Adrenal gland (tissue), 12 donors: ENCODE data around the gene ZNF81. TPM values are rescaled to one million over a fixed set of nuclear protein-coding genes. Genes with fewer than 3 reads are reported as not detected.

ENCODE experiments used
- DNase-seq, 7 donors: peaks; one replicate each; pipeline ENCODE4 v3.0.0-alpha.2; 2019 to 2020
- H3K27ac ChIP-seq, 5 donors: fragments of 200-600 bp; sonication (generic) in 4 of 5; 1 replicate in 3 of 5; 2 replicates in 2 of 5; pipeline versions ENCODE4 v1.5.1 to v1.8.0; 2016 to 2020; ENCODE audit warnings: mild to moderate bottlenecking in 1 of 5
- H3K27me3 ChIP-seq: fragments of 200-600 bp; 2 replicates; pipeline ENCODE4 v1.8.0; 2021
- H3K36me3 ChIP-seq, 2 donors: fragments of 200-600 bp; replicated peaks in 1 of 2; 1 replicate in 1 of 2; 2 replicates in 1 of 2; pipeline versions ENCODE4 v1.5.1 to v1.8.0; 2018 to 2022
- H3K4me1 ChIP-seq, 2 donors: fragments of 200-600 bp; replicated peaks in 1 of 2; 1 replicate in 1 of 2; 2 replicates in 1 of 2; pipeline versions ENCODE4 v1.5.1 to v1.8.0; 2018 to 2021
- H3K4me3 ChIP-seq, 4 donors: fragments of 200-600 bp; sonication (generic) in 3 of 4; one replicate each; pipeline ENCODE4 v1.5.1; 2016 to 2018
- H3K9me3 ChIP-seq, 3 donors: fragments of 200-600 bp; sonication (generic) in 1 of 3; replicated peaks in 1 of 3; 1 replicate in 2 of 3; 2 replicates in 1 of 3; pipeline versions ENCODE4 v1.5.1 to v1.8.0; 2016 to 2021
- POLR2A ChIP-seq, 2 donors: fragments of 450-650 bp; IDR thresholded peaks; one replicate each; pipeline ENCODE4 v1.6.1; 2017; ENCODE audit warnings: antibody characterized with exemption in 2 of 2, mild to moderate bottlenecking in 2 of 2, moderate library complexity in 1 of 2
- WGBS, 4 donors: extraction: QIAGEN DNeasy Blood & Tissue Kit in 2 of 4; methylation state at CpG; one replicate each; pipeline versions ENCODE4 v1.1.5 to v1.1.7; 2013 to 2017; 5-methylcytosine and 5-hydroxymethylcytosine counted together
- intact Hi-C, 2 donors: fragments of 100-400 bp; cut with DNase I; formaldehyde crosslinking; loops; one replicate each; pipeline versions ENCODE4 v1.14.1 to v1.15.0; 2022 to 2023
- polyA plus RNA-seq, 3 donors: library from polyadenylated mRNA; stranded (reverse); fragments of 200-250 nt in 2 of 3; fragments of 350-450 nt in 1 of 3; fragmentation: Illumina TruSeq in 1 of 3; extraction: RNeasy Lipid Tissue Mini Kit (QIAGEN cat#74804) in 1 of 3; gene quantifications; one replicate each; pipeline ENCODE4 v1.2.3, GENCODE V29; 2013 to 2014
- total RNA-seq, 9 donors: library from RNA; depleted of rRNA in 4 of 9; stranded (reverse); fragments of >200 nt in 4 of 9; fragments of 120-200 nt in 1 of 9; fragmentation: NEBNext Ultra II Directional in 1 of 9; extraction: Animal tissue kit (Norgen Biotek cat#: 25700) in 1 of 9; gene quantifications; one replicate each; pipeline versions ENCODE4 v1.1.0 to v1.2.4, GENCODE V29; 2013 to 2023
- TF ChIP-seq, protein P1 (sequence below), 6 experiments: fragments of 450-650 bp in 4 of 6; fragments of 200-600 bp in 2 of 6; sonication (generic) in 1 of 6; IDR thresholded peaks; 1 replicate in 5 of 6; 2 replicates in 1 of 6; pipeline versions ENCODE4 v1.5.1 to v1.8.0; 2016 to 2021; ENCODE audit warnings: antibody characterized with exemption in 6 of 6, mild to moderate bottlenecking in 2 of 6, moderate library complexity in 1 of 6
- donor health status: healthy with polysubstance abuse.
- donor health status: Bipolar disorder and iron deficiency.
- donor health status: DM: yes; HTN: yes; CAD: no.
- donor health status: DM: no; HTN: no; CAD: no.
- donor health status: DM: no; HTN: no; CAD: no.
- donor health status: DM: yes; HTN: yes; CAD: no.

ZNF81 gene
- total and polyA plus RNA-seq, 12 donors = 0.74 to 13.2 (median 6.4) TPM

DNA sequence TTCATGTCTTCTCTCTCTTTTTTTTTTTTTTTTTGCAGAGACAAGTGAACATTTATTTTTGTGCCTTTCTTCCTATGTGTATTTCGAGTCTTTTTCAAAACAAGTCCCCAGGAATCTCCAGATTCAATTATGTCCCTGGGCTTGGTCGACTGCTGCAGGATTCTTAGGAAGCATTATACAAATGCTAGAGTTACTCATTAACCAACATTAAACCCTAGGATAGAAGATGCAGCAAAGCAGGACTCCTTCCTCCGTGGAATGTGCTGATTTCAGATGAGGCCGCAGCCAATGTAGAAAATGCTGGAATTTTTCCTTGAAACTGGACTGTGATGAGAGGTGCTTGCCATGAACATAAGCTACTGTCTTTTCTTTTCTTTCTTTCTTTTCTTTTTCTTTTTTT, 3.4 kb downstream of the ZNF81 start:
- intact Hi-C loops = no loop called here
- no peaks in the 10 kb centered on the region for H3K27me3 ChIP-seq
- no peak overlapping the region for H3K27ac ChIP-seq
- TF ChIP-seq, protein P1, sequence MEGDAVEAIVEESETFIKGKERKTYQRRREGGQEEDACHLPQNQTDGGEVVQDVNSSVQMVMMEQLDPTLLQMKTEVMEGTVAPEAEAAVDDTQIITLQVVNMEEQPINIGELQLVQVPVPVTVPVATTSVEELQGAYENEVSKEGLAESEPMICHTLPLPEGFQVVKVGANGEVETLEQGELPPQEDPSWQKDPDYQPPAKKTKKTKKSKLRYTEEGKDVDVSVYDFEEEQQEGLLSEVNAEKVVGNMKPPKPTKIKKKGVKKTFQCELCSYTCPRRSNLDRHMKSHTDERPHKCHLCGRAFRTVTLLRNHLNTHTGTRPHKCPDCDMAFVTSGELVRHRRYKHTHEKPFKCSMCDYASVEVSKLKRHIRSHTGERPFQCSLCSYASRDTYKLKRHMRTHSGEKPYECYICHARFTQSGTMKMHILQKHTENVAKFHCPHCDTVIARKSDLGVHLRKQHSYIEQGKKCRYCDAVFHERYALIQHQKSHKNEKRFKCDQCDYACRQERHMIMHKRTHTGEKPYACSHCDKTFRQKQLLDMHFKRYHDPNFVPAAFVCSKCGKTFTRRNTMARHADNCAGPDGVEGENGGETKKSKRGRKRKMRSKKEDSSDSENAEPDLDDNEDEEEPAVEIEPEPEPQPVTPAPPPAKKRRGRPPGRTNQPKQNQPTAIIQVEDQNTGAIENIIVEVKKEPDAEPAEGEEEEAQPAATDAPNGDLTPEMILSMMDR (IDR thresholded peaks at IDR 0.05) = no peak
- no peak for TF ChIP-seq POLR2A (IDR thresholded peaks at IDR 0.05)
- H3K4me1 ChIP-seq = peaks cover 0 to 6% of the 10 kb centered on the region in 2 donors
- H3K4me3 ChIP-seq = no peak overlapping the region
- no peak for DNase-seq
- WGBS, 4 donors = 69 to 88% (median 75%) methylated on average over 4 of the region's 4 CpGs
- no peaks in the 10 kb centered on the region for H3K9me3 ChIP-seq
- no peaks in the 10 kb centered on the region for H3K36me3 ChIP-seq

DNA sequence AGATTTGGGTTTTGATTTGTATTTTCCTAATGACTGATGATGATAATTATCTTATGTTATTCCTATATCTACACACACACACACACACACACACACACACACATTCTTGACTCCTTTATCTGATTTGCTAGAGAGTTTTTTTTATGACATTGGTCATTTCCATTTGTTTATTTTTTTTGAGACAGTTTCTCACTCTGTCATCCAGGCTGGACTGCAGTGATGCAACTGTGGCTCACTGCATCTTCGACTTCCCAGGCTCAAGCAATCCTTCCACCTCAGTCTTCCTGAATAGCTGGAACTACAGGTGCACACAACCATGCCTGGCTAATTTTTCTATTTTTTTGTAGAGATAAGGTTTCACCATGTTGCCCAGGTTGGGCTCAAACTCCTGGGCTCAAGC, 6.7 kb downstream of the ZNF81 start:
- H3K36me3 ChIP-seq = peaks cover 0 to 8% of the 10 kb centered on the region in 2 donors
- WGBS, 4 donors = 69 to 86% (median 75%) methylated on average over 1 of the region's 1 CpG
- intact Hi-C loops = no loop called here

DNA sequence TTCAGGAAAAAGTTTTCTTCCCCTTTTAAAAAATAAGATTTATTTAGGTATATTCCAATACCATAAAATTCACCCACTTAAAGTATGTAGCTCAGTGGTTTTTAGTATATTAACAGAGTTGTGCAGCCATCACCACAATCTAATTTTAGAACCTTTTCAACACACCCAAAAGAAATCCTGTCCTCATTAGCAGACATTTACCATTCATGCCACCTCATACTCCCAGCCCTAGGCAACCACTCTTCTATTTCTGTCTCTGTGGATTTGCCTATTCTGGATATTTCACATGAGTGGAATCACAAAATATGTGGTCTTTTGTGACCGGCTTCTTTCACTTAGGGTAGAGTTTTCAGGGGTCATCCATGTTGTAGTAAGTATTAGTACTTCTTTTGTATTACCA, 7.4 kb downstream of the ZNF81 start:
- Histone ChIP-seq H3K27ac (no peak overlapping the region), H3K9me3 (no peaks in the 10 kb centered on the region), H3K4me3 (no peak overlapping the region), H3K27me3 (no peaks in the 10 kb centered on the region), H3K36me3 (peaks cover 0 to 8% of the 10 kb centered on the region in 2 donors), H3K4me1 (no peaks in the 10 kb centered on the region)
- WGBS, 4 donors = 83 to 100% (median 91%) methylated on average over 1 of the region's 1 CpG
- intact Hi-C loops = no loop called here
- no peak for DNase-seq
- TF ChIP-seq POLR2A (IDR thresholded peaks at IDR 0.05) = no peak
- TF ChIP-seq, protein P1 (IDR thresholded peaks at IDR 0.05) = no peak

More for the DNA sequence above, 6.7 kb downstream of the ZNF81 start:
- TF ChIP-seq, protein P1 (IDR thresholded peaks at IDR 0.05) = no peak
- no peak for TF ChIP-seq POLR2A (IDR thresholded peaks at IDR 0.05)
- Histone ChIP-seq H3K27ac (no peak overlapping the region), H3K4me3 (no peak overlapping the region), H3K27me3 (no peaks in the 10 kb centered on the region), H3K4me1 (no peaks in the 10 kb centered on the region), H3K9me3 (no peaks in the 10 kb centered on the region)
- DNase-seq = no peak

DNA sequence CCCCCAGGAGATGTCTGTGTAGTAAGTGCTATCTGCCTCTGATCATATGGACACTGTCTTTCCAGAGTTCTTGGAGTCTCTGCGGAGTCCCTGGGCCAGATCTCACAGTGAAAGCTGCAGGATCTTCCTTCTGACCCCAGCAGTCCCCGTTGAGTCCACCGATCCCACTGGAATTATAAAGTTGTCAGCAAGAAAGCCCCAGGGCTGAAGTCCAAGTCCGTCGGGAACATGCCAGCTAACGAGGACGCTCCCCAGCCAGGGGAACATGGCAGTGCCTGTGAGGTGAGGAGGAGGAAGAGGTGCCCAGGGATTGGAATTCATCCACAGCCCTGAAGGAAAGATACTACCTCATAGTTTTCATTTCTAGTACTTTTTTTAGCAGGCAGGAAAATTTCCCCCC, 9.3 kb downstream of the ZNF81 start:
- TF ChIP-seq, protein P1 (IDR thresholded peaks at IDR 0.05) = no peak
- no peak for TF ChIP-seq POLR2A (IDR thresholded peaks at IDR 0.05)
- H3K4me3 ChIP-seq = no peak overlapping the region
- H3K9me3 ChIP-seq = no peaks in the 10 kb centered on the region
- no peaks in the 10 kb centered on the region for H3K4me1 ChIP-seq
- WGBS, 4 donors = 77 to 90% (median 78%) methylated on average over 7 of the region's 7 CpGs; no CpG with 5 or more reads in 1 of the 4 donors
- H3K36me3 ChIP-seq = peaks cover 0 to 8% of the 10 kb centered on the region in 2 donors
- intact Hi-C loops = no loop called here
- H3K27ac ChIP-seq = no peak overlapping the region
- no peak for DNase-seq
- H3K27me3 ChIP-seq = no peaks in the 10 kb centered on the region
